IPS-18a (cell line): ENCODE results near the gene SPDEF.

Experiments
- H3K27ac ChIP-seq: one replicate; pipeline ENCODE4 v1.5.1; 2013; ENCODE audit warnings: low read length
- H3K27me3 ChIP-seq: one replicate; pipeline ENCODE4 v1.6.1; 2013; ENCODE audit warnings: mild to moderate bottlenecking, low read length; ENCODE audit not compliant: control insufficient read depth, insufficient read depth
- H3K36me3 ChIP-seq: one replicate; pipeline ENCODE4 v1.6.1; 2013; ENCODE audit warnings: low read depth, low read length; ENCODE audit not compliant: control insufficient read depth
- H3K4me1 ChIP-seq: one replicate; pipeline ENCODE4 v1.6.1; 2013; ENCODE audit warnings: low read depth, low read length; ENCODE audit not compliant: control insufficient read depth
- H3K4me3 ChIP-seq: one replicate; pipeline ENCODE4 v1.5.1; 2013; ENCODE audit warnings: low read length
- H3K9ac ChIP-seq: one replicate; pipeline ENCODE4 v1.6.1; 2013; ENCODE audit warnings: mild to moderate bottlenecking, low read length, moderate library complexity
- H3K9me3 ChIP-seq: one replicate; pipeline ENCODE4 v1.6.1; 2013; ENCODE audit warnings: low read depth, low read length; ENCODE audit not compliant: control insufficient read depth

The SPDEF gene

GRCh38 chr6:34497411-34497810, 58.7 kb downstream of the SPDEF start:
- no peak overlapping the region for H3K4me3 ChIP-seq

GRCh38 chr6:34496103-34496685, 59.9 kb downstream of the SPDEF start:
- H3K27ac ChIP-seq, result no peak overlapping the region
- H3K9ac ChIP-seq, result no peak overlapping the region
- H3K9me3 ChIP-seq, result no peaks in the 10 kb centered on the region
- H3K4me3 ChIP-seq, result no peak overlapping the region
- no peaks in the 10 kb centered on the region for H3K4me1 ChIP-seq
- no peaks in the 10 kb centered on the region for H3K36me3 ChIP-seq
- H3K27me3 ChIP-seq, result no peaks in the 10 kb centered on the region

More at GRCh38 chr6:34497411-34497810, 58.7 kb downstream of the SPDEF start:
- no peaks in the 10 kb centered on the region for H3K36me3 ChIP-seq
- no peaks in the 10 kb centered on the region for H3K4me1 ChIP-seq
- no peaks in the 10 kb centered on the region for H3K27me3 ChIP-seq
- no peaks in the 10 kb centered on the region for H3K9me3 ChIP-seq
- H3K27ac ChIP-seq, result no peak overlapping the region
- no peak overlapping the region for H3K9ac ChIP-seq

- H3K4me1 ChIP-seq, result no peaks in the 10 kb centered on the region
Observed at GRCh38 chr6:34494973-34495372, 61.2 kb downstream of the SPDEF start.

GRCh38 chr6:34493344-34493743, 62.8 kb downstream of the SPDEF start:
- no peak overlapping the region for H3K27ac ChIP-seq
- H3K9me3 ChIP-seq, result no peaks in the 10 kb centered on the region
- H3K9ac ChIP-seq, result no peak overlapping the region
- H3K36me3 ChIP-seq, result no peaks in the 10 kb centered on the region
- no peaks in the 10 kb centered on the region for H3K4me1 ChIP-seq
- no peaks in the 10 kb centered on the region for H3K27me3 ChIP-seq
- H3K4me3 ChIP-seq, result no peak overlapping the region

More at GRCh38 chr6:34494973-34495372, 61.2 kb downstream of the SPDEF start:
- Histone ChIP-seq H3K27me3 (no peaks in the 10 kb centered on the region), H3K9me3 (no peaks in the 10 kb centered on the region), H3K4me3 (no peak overlapping the region), H3K9ac (no peak overlapping the region), H3K27ac (no peak overlapping the region), H3K36me3 (no peaks in the 10 kb centered on the region)

- Histone ChIP-seq H3K9ac (no peak overlapping the region), H3K27ac (no peak overlapping the region)
Observed at GRCh38 chr6:34491091-34491430, 65.1 kb downstream of the SPDEF start.

GRCh38 chr6:34490390-34491090, 65.6 kb downstream of the SPDEF start:
- H3K9ac ChIP-seq, result no peak overlapping the region
- H3K36me3 ChIP-seq, result no peaks in the 10 kb centered on the region
- no peaks in the 10 kb centered on the region for H3K27me3 ChIP-seq
- no peaks in the 10 kb centered on the region for H3K9me3 ChIP-seq
- H3K4me1 ChIP-seq, result no peaks in the 10 kb centered on the region
- H3K27ac ChIP-seq, result no peak overlapping the region
- no peak overlapping the region for H3K4me3 ChIP-seq

More at GRCh38 chr6:34491091-34491430, 65.1 kb downstream of the SPDEF start:
- H3K36me3 ChIP-seq, result no peaks in the 10 kb centered on the region
- no peaks in the 10 kb centered on the region for H3K4me1 ChIP-seq
- H3K9me3 ChIP-seq, result no peaks in the 10 kb centered on the region
- H3K4me3 ChIP-seq, result no peak overlapping the region
- no peaks in the 10 kb centered on the region for H3K27me3 ChIP-seq

GRCh38 chr6:34489207-34489805, 66.8 kb downstream of the SPDEF start:
- Histone ChIP-seq H3K27me3 (no peaks in the 10 kb centered on the region), H3K36me3 (no peaks in the 10 kb centered on the region), H3K27ac (no peak overlapping the region), H3K4me1 (no peaks in the 10 kb centered on the region), H3K9me3 (no peaks in the 10 kb centered on the region), H3K4me3 (no peak overlapping the region), H3K9ac (no peak overlapping the region)
